ENCODE data around the gene PPP2R2C. TPM values are rescaled to one million over a fixed set of nuclear protein-coding genes. Genes with fewer than 3 reads are reported as not detected.

PPP2R2C gene
- total RNA-seq, 6 experiments from 2014 or later: 0.12 to 0.27 TPM; not detected in 4

DNA sequence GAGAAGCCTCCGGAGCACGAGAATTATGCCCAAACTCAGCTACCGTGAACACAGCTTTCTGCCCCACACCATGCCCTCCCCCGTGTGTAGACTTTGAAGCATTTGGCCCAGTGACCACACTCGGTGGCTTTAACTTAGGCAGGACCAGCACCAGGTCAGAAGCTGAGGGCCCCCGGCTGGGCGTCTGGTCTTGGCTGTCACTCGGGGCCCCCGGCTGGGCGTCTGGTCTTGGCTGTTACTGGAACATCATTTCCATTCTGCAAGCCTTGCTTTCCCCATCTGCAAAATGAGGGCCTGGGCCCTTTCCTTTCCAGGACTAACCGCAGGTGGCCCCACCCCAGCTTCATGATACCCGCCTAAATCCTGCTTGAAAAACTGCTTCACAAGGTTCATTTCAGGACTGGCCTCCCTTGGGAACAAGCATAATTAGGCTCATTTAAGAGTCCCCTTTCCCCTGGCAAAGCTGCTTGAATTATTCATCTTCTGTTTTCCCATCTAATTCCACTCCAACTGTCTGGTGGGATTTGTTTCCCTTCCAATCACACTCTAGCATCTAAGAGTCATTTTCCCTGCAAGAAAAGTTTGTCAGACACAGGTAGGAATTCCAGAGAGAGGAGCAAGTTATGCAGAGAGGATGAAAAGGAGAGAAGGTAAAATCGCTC is 120.3 kb downstream of the PPP2R2C start:
- DNase-seq: no peak
- intact Hi-C loops (cut with DNase I): no loop called here
- Histone ChIP-seq H3K4me3 (no peak overlapping the region), H3K27ac (no peak overlapping the region), H3K27me3 (no peaks in the 10 kb centered on the region), H3K36me3 (no peaks in the 10 kb centered on the region), H3K9me3 (no peaks in the 10 kb centered on the region), H3K4me1 (no peaks in the 10 kb centered on the region)
- 71% methylated on average over 6 of the region's 13 CpGs for WGBS (ENCODE audit: insufficient coverage, low coverage, low lambda C conversion rate, missing lambda C conversion rate)
- TF ChIP-seq, protein P1, sequence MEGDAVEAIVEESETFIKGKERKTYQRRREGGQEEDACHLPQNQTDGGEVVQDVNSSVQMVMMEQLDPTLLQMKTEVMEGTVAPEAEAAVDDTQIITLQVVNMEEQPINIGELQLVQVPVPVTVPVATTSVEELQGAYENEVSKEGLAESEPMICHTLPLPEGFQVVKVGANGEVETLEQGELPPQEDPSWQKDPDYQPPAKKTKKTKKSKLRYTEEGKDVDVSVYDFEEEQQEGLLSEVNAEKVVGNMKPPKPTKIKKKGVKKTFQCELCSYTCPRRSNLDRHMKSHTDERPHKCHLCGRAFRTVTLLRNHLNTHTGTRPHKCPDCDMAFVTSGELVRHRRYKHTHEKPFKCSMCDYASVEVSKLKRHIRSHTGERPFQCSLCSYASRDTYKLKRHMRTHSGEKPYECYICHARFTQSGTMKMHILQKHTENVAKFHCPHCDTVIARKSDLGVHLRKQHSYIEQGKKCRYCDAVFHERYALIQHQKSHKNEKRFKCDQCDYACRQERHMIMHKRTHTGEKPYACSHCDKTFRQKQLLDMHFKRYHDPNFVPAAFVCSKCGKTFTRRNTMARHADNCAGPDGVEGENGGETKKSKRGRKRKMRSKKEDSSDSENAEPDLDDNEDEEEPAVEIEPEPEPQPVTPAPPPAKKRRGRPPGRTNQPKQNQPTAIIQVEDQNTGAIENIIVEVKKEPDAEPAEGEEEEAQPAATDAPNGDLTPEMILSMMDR (IDR thresholded peaks at IDR 0.05): no peak
- TF ChIP-seq POLR2A (IDR thresholded peaks at IDR 0.05): no peak
- no peak for ATAC-seq

DNA sequence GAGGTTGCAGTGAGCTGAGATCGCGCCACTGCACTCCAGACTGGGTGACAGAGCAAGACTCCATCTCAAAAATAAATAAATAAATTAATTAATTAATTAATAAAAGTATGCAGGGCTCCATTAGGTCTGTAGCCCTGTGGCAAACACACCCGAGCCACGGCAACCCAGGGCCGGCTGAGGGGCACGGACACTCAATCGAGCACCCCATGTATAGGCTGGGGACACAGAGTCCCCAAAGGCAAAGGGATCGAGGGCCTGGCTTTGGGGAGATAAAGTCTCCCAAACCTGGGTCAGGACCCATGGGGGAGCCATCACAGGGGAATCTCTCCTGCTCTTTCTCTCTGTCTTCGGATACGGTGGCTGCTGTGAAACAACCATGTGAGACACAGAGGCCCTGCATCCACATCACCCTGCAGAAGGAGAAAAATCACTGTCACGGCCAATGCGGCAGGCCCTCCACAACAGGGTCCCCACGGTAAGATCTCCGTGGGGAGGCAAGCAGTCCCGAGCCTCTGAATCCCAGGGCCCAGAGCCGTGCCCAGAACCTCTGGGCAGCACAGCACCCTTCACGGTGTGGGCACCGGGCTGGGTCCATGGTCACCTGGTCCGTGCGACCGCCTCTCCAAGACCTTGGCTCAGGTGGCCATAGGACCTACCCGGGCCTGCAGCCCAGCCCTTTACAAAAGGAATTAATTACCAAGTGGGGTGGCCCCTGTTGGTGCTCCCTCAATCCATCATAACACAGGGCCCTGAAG is 121.0 kb downstream of the PPP2R2C start:
- DNase-seq (no peak), ATAC-seq (no peak)
- WGBS (ENCODE audit: insufficient coverage, low coverage, low lambda C conversion rate, missing lambda C conversion rate): 64% methylated on average over 3 of the region's 22 CpGs
- Histone ChIP-seq H3K4me3 (no peak overlapping the region), H3K4me1 (no peaks in the 10 kb centered on the region), H3K27ac (no peak overlapping the region), H3K9me3 (no peaks in the 10 kb centered on the region), H3K36me3 (no peaks in the 10 kb centered on the region), H3K27me3 (no peaks in the 10 kb centered on the region)
- intact Hi-C loops (cut with DNase I): no loop called here
- TF ChIP-seq, protein P1 (IDR thresholded peaks at IDR 0.05): no peak
- TF ChIP-seq POLR2A (IDR thresholded peaks at IDR 0.05): no peak

DNA sequence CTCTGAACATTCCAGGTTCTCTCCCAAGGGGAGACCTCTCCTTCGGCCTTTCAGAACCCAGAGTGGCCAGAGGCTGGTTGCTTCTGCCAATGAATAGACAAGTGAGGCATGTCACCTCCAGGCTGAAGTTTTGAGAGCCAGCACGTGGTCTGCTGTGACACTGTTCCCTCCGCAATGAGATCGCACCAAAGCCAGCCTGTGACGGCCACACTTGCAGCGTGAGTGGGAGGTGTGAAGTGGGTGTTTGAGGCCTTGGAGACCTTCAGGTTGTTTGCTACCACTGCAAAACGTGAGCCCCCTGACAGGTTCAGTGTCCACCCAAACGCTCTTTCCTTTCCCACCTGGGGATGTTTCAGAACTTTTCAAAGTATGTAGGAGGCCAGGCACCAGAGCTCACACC is 121.8 kb downstream of the PPP2R2C start:
- intact Hi-C loops (cut with DNase I): no loop called here
- Histone ChIP-seq H3K36me3 (no peaks in the 10 kb centered on the region), H3K9me3 (no peaks in the 10 kb centered on the region), H3K27me3 (no peaks in the 10 kb centered on the region), H3K27ac (no peak overlapping the region), H3K4me1 (no peaks in the 10 kb centered on the region), H3K4me3 (no peak overlapping the region)
- DNase-seq (no peak), ATAC-seq (no peak)
- WGBS (ENCODE audit: insufficient coverage, low coverage, low lambda C conversion rate, missing lambda C conversion rate): 26% methylated on average over 3 of the region's 8 CpGs
- TF ChIP-seq, protein P1 (IDR thresholded peaks at IDR 0.05): no peak
- no peak for TF ChIP-seq POLR2A (IDR thresholded peaks at IDR 0.05)

DNA sequence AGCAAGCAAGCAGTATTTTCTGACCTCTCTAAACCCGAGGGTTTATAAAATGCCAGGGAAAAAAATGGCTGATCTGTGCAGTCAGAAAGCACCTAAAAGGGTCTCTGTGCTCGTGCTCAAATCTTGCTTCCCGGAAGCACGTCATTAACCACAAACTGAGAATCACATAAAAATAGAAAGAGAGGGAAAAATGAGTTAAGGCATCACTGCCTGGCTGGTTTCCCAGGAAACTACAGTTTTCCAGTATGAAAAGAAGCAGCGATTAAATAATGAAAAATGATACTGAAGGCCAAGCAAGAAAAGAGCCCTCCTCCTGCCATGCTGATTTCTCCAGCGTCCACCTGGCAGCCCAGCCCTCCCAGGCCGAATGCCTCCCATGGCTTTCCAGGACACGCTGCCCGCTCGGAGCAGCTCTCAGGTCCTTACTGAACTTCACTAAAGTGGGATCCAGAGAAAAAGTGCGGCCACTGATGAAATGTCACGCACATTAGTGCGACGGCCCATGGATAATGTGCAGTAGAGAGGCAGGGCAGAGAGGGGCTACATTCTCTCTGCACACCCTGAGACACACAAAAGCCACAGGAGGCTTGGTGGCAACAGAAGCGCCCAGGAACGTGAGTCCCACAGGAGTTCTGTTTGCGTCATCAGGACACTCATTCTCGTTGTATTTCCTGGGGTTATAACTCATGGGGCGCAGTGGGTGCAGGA is 122.4 kb downstream of the PPP2R2C start:
- no peak for DNase-seq

More for the DNA sequence above, 122.4 kb downstream of the PPP2R2C start:
- no peaks in the 10 kb centered on the region for H3K4me1 ChIP-seq
- no peaks in the 10 kb centered on the region for H3K9me3 ChIP-seq
- ATAC-seq: no peak
- no peaks in the 10 kb centered on the region for H3K36me3 ChIP-seq
- H3K4me3 ChIP-seq: no peak overlapping the region
- H3K27me3 ChIP-seq: no peaks in the 10 kb centered on the region
- TF ChIP-seq POLR2A (IDR thresholded peaks at IDR 0.05): no peak
- TF ChIP-seq, protein P1 (IDR thresholded peaks at IDR 0.05): no peak
- WGBS (ENCODE audit: insufficient coverage, low coverage, low lambda C conversion rate, missing lambda C conversion rate): 63% methylated on average over 12 of the region's 19 CpGs
- intact Hi-C loops (cut with DNase I): loop anchor here in 1 of 2 donors (10.0 kb wide), 1 partner anchor 195 kb away; no protein-coding TSS in a partner anchor
- no peak overlapping the region for H3K27ac ChIP-seq

Measured in right lobe of liver (tissue), 6 donors.